Lower leg skin (tissue), 3 donors: Measurements from ENCODE around the gene LZTR1.

Experiments used
- CTCF ChIP-seq, 3 donors: fragments of 450-650 bp; IDR thresholded peaks; one replicate each; pipeline ENCODE4 v1.5.1; 2016; ENCODE audit warnings: antibody characterized with exemption in 3 of 3, mild to moderate bottlenecking in 3 of 3, moderate library complexity in 2 of 3
- POLR2A ChIP-seq, 2 donors: fragments of 450-650 bp; IDR thresholded peaks; one replicate each; pipeline ENCODE4 v1.6.1; 2016 to 2017; ENCODE audit warnings: antibody characterized with exemption in 2 of 2, mild to moderate bottlenecking in 1 of 2, moderate library complexity in 1 of 2

GRCh38 chr22:21030621-21031544 lies 48.8 kb downstream of the LZTR1 start:
- TF ChIP-seq CTCF (IDR thresholded peaks at IDR 0.05) (no peak), POLR2A (IDR thresholded peaks at IDR 0.05) (no peak)
